B cell (primary cell): ENCODE measurements around the gene MDFI. TPM values are rescaled to one million over a fixed set of nuclear protein-coding genes. Genes with fewer than 3 reads are reported as not detected.

Experiments used
- ATAC-seq: fragments of 200-7000 bp; cut with Tn5 transposase; one replicate; pipeline ENCODE4 v1.10.0; 2021; ENCODE audit warnings: low read depth, mild to moderate bottlenecking, moderate number of reproducible peaks, moderate library complexity
- CTCF ChIA-PET: fragments of 350-600 bp; sonication (Branson Sonifier 250); formaldehyde crosslinking; loops from one replicate; lab custom pipeline; 2021; ENCODE audit warnings: antibody characterized with exemption, inconsistent platforms; lab: Charles Lee
- POLR2A ChIA-PET: fragments of 350-600 bp; sonication (Branson Sonifier 250); formaldehyde crosslinking; loops from one replicate; lab custom pipeline; 2021; ENCODE audit warnings: antibody characterized with exemption; lab: Charles Lee
- DNase-seq: peaks from one replicate; pipeline ENCODE4 v3.0.0; 2013
- H2AFZ ChIP-seq: 2 replicates; pipeline ENCODE4 v1.6.1; 2012; ENCODE audit warnings: mild to moderate bottlenecking, low read depth, low read length; ENCODE audit not compliant: insufficient read depth, poor library complexity, severe bottlenecking
- H3K27ac ChIP-seq, 2 donors: 1 replicate in 1 of 2; 2 replicates in 1 of 2; pipeline ENCODE4 v1.5.1; 2012 to 2013; ENCODE audit warnings: low read length in 2 of 2, mild to moderate bottlenecking in 2 of 2, moderate library complexity in 1 of 2
- H3K27me3 ChIP-seq, 4 experiments: fragments of 200-600 bp in 1 of 4; sonication (generic) in 1 of 4; replicated peaks in 1 of 4; 1 replicate in 2 of 4; 2 replicates in 2 of 4; pipeline versions ENCODE4 v1.6.1 to v1.7.0; 2013 to 2016; ENCODE audit warnings: low read length in 3 of 4, mild to moderate bottlenecking in 2 of 4, mixed read lengths in 1 of 4, moderate library complexity in 1 of 4; ENCODE audit not compliant: insufficient read depth in 4 of 4, control insufficient read depth in 3 of 4; ENCODE audit errors: control extremely low read depth in 1 of 4
- H3K36me3 ChIP-seq, 2 experiments: replicated peaks in 1 of 2; 1 replicate in 1 of 2; 2 replicates in 1 of 2; pipeline versions ENCODE4 v1.6.1 to v1.7.1; 2013; ENCODE audit warnings: low read length in 1 of 2; ENCODE audit not compliant: insufficient read depth in 2 of 2, control insufficient read depth in 1 of 2; ENCODE audit errors: control extremely low read depth in 1 of 2, extremely low read depth in 1 of 2
- H3K4me1 ChIP-seq, 2 donors: fragments of 200-600 bp in 1 of 2; sonication (generic) in 1 of 2; 1 replicate in 1 of 2; 2 replicates in 1 of 2; pipeline versions ENCODE4 v1.5.1 to v1.6.1; 2013 to 2017; ENCODE audit warnings: low read length in 2 of 2; ENCODE audit not compliant: control insufficient read depth in 2 of 2, insufficient read depth in 2 of 2
- H3K4me2 ChIP-seq: replicated peaks from 2 replicates; pipeline ENCODE3; 2012; ENCODE audit warnings: mild to moderate bottlenecking, low read depth, low read length; ENCODE audit not compliant: poor library complexity, severe bottlenecking
- H3K4me3 ChIP-seq, 5 experiments: fragments of 200-600 bp in 1 of 5; sonication (generic) in 1 of 5; 1 replicate in 3 of 5; 2 replicates in 2 of 5; pipeline versions ENCODE4 v1.5.1 to v1.7.0; 2011 to 2016; ENCODE audit warnings: low read length in 4 of 5, mild to moderate bottlenecking in 4 of 5, low read depth in 2 of 5, control low read depth in 1 of 5, moderate library complexity in 1 of 5; ENCODE audit not compliant: insufficient read depth in 1 of 5; ENCODE audit errors: control extremely low read depth in 1 of 5, extremely low read depth in 1 of 5
- H3K79me2 ChIP-seq: fragments of 200-600 bp; sonication (generic); one replicate; pipeline ENCODE4 v1.6.0; 2016; ENCODE audit warnings: low read length; ENCODE audit not compliant: control insufficient read depth, insufficient read depth
- H3K9ac ChIP-seq: fragments of 200-600 bp; sonication (generic); 2 replicates; pipeline ENCODE4 v1.6.1; 2017; ENCODE audit warnings: mild to moderate bottlenecking, low read length, moderate library complexity
- H3K9me3 ChIP-seq, 3 donors: one replicate each; pipeline versions ENCODE4 v1.6.1 to v1.7.1; 2013; ENCODE audit warnings: low read length in 2 of 3; ENCODE audit not compliant: control insufficient read depth in 2 of 3, insufficient read depth in 1 of 3; ENCODE audit errors: control extremely low read depth in 1 of 3
- H4K20me1 ChIP-seq: 2 replicates; pipeline ENCODE4 v1.6.0; 2012; ENCODE audit warnings: mild to moderate bottlenecking, low read length; ENCODE audit not compliant: insufficient read depth, control insufficient read depth, poor library complexity, severe bottlenecking
- H3K27ac Mint-ChIP-seq: one replicate; pipeline ENCODE4 v1.8.0; 2021; ENCODE audit warnings: mixed read lengths
- H3K27me3 Mint-ChIP-seq: one replicate; pipeline ENCODE4 v1.8.0; 2021; ENCODE audit warnings: mixed read lengths
- H3K4me1 Mint-ChIP-seq: one replicate; pipeline ENCODE4 v1.8.0; 2021; ENCODE audit warnings: mixed read lengths
- H3K4me3 Mint-ChIP-seq: one replicate; pipeline ENCODE4 v1.8.0; 2021; ENCODE audit warnings: mixed read lengths
- H3K9me3 Mint-ChIP-seq: one replicate; pipeline ENCODE4 v1.8.0; 2022; ENCODE audit warnings: mixed read lengths; ENCODE audit not compliant: insufficient read depth
- CTCF ChIP-seq: fragments of 200-600 bp; IDR thresholded peaks from one replicate; pipeline ENCODE4 v1.8.0; 2022; ENCODE audit warnings: antibody characterized with exemption, mild to moderate bottlenecking
- EZH2 ChIP-seq: IDR thresholded peaks from 2 replicates; pipeline ENCODE4 v1.6.1; 2012; ENCODE audit warnings: borderline replicate concordance, low read depth, mild to moderate bottlenecking, moderate library complexity, low read length; ENCODE audit not compliant: insufficient read depth, poor library complexity, severe bottlenecking
- WGBS: methylation state at CpG from one replicate; pipeline ENCODE4 v1.1.5; 2013; ENCODE audit warnings: missing lambda C conversion rate; ENCODE audit not compliant: insufficient coverage; 5-methylcytosine and 5-hydroxymethylcytosine counted together
- intact Hi-C: fragments of 100-400 bp; cut with micrococcal nuclease; formaldehyde crosslinking; loops from one replicate; pipeline ENCODE4 v1.10.0; 2022
- polyA plus RNA-seq: library from polyadenylated mRNA; depleted of rRNA; stranded (reverse); fragments of >200 nt; gene quantifications from 2 replicates; pipeline ENCODE4 v1.2.3, GENCODE V29; 2012
- total RNA-seq, 2 donors: library from RNA; stranded (reverse); fragments of 120-200 nt in 1 of 2; gene quantifications; 1 replicate in 1 of 2; 2 replicates in 1 of 2; pipeline versions ENCODE4 v1.2.3 to v1.2.4, GENCODE V29; 2013 to 2022

MDFI gene
- total and polyA plus RNA-seq, 2 donors (not counting 1 experiment from before 2014, with no cell fraction given), result not detected

GRCh38 chr6:41596807-41597206, 41.5 kb upstream of the MDFI start:
- TF ChIP-seq CTCF, result no peak
- TF ChIP-seq EZH2, result no peak
- Histone ChIP-seq H3K27me3 (no peaks in the 10 kb centered on the region), H3K27ac (no peak overlapping the region), H3K36me3 (peaks cover 0 to 24% of the 10 kb centered on the region in 2 experiments), H3K4me2 (no peak overlapping the region), H2AFZ (no peak overlapping the region), H3K9me3 (no peaks in the 10 kb centered on the region), H3K9ac (no peak overlapping the region), H4K20me1 (no peaks in the 10 kb centered on the region), H3K4me3 (no peak overlapping the region), H3K4me1 (peaks cover 0 to 1% of the 10 kb centered on the region in 2 donors), H3K79me2 (no peaks in the 10 kb centered on the region)
- ChIA-PET POLR2A (no interaction called here), CTCF (interaction anchor here (0.6 to 11.9 kb wide), 7 partner anchors 9 to 504 kb away, joined by 3 to 181 read pairs (median 3); no protein-coding TSS in a partner anchor)
- Mint-ChIP-seq H3K9me3 (no peaks in the 10 kb centered on the region), H3K4me1 (peaks cover 2% of the 10 kb centered on the region), H3K27me3 (no peaks in the 10 kb centered on the region), H3K27ac (no peak overlapping the region), H3K4me3 (no peak overlapping the region)
- no peak for DNase-seq
- no peak for ATAC-seq
- intact Hi-C loops, result no loop called here
- 92% methylated on average over 7 of the region's 11 CpGs for WGBS

- no peak overlapping the region for H3K4me3 ChIP-seq
- no peaks in the 10 kb centered on the region for H3K9me3 ChIP-seq
- Mint-ChIP-seq H3K9me3 (no peaks in the 10 kb centered on the region), H3K4me1 (peaks cover under 1% of the 10 kb centered on the region), H3K4me3 (no peak overlapping the region), H3K27me3 (no peaks in the 10 kb centered on the region), H3K27ac (no peak overlapping the region)
- no peak overlapping the region for H2AFZ ChIP-seq
- TF ChIP-seq CTCF (no peak), EZH2 (no peak)
- H3K27ac ChIP-seq, result no peak overlapping the region
- POLR2A ChIA-PET, result no interaction called here
- no peaks in the 10 kb centered on the region for H3K27me3 ChIP-seq
- CTCF ChIA-PET, result interaction anchor here (0.6 to 11.9 kb wide), 8 partner anchors 8 to 503 kb away, joined by 3 to 181 read pairs (median 3); no protein-coding TSS in a partner anchor
- no peak for ATAC-seq
- no peak for DNase-seq
- H3K4me2 ChIP-seq, result no peak overlapping the region
- H3K36me3 ChIP-seq, result peaks cover 0 to 24% of the 10 kb centered on the region in 2 experiments
- 93% methylated on average over 15 of the region's 19 CpGs for WGBS
- intact Hi-C loops, result no loop called here
- no peaks in the 10 kb centered on the region for H3K4me1 ChIP-seq
- H3K79me2 ChIP-seq, result no peaks in the 10 kb centered on the region
- H3K9ac ChIP-seq, result no peak overlapping the region
- no peaks in the 10 kb centered on the region for H4K20me1 ChIP-seq
Observed at GRCh38 chr6:41597246-41598000, 40.8 kb upstream of the MDFI start.
